ENCODE measurements around the gene HOXA7.

DNA sequence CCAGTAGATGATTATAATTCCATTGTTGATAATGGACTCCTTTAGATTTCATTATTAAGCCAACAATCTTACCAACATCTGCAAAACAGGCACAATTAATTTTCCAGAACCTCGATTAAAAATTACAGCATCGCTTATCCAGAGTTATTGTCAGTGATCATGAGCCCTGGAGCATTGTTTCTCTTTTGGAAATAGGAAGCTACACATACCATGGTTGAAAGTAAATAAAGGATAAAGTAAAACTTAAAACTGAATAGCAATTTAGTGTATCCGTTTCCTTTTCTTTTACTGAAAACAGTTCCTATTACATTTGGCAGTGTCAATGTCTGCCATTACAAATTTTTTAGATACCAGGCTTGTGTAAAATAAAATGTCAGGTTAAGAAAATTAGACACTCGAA is 44.1 kb downstream of the HOXA7 start:
- TF ChIP-seq, protein P1, sequence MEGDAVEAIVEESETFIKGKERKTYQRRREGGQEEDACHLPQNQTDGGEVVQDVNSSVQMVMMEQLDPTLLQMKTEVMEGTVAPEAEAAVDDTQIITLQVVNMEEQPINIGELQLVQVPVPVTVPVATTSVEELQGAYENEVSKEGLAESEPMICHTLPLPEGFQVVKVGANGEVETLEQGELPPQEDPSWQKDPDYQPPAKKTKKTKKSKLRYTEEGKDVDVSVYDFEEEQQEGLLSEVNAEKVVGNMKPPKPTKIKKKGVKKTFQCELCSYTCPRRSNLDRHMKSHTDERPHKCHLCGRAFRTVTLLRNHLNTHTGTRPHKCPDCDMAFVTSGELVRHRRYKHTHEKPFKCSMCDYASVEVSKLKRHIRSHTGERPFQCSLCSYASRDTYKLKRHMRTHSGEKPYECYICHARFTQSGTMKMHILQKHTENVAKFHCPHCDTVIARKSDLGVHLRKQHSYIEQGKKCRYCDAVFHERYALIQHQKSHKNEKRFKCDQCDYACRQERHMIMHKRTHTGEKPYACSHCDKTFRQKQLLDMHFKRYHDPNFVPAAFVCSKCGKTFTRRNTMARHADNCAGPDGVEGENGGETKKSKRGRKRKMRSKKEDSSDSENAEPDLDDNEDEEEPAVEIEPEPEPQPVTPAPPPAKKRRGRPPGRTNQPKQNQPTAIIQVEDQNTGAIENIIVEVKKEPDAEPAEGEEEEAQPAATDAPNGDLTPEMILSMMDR (IDR thresholded peaks at IDR 0.05) = no peak
- TF ChIP-seq POLR2A (IDR thresholded peaks at IDR 0.05) = no peak
